Stimulated activated CD4-positive, alpha-beta T cell treated with anti-CD3 and anti-CD28 coated beads, Interleukin-12 subunit alpha, Interleukin-12 subunit beta, amount 100 ng/mL, for 24 hours (primary cell): ENCODE data around the gene IL15RA.
"Not testable (repeated sequence)": the region's sequence is repeated elsewhere in the genome, so short reads cannot be mapped to it uniquely, and the experiment has no call there.

Experiments
- DNase-seq, 2 experiments: peaks; one replicate each; pipeline ENCODE4 v3.0.0-alpha.2; 2020; ENCODE audit warnings: low read depth in 2 of 2

The IL15RA gene

GRCh38 chr10:6006546-6006945 is 29.2 kb upstream of the IL15RA start:
- DNase-seq = no peak

GRCh38 chr10:6005856-6006395 is 28.6 kb upstream of the IL15RA start:
- DNase-seq = no peak

- DNase-seq = not testable (repeated sequence)
These were observed 27.9 kb upstream of the IL15RA start for GRCh38 chr10:6005161-6005804.

DNA sequence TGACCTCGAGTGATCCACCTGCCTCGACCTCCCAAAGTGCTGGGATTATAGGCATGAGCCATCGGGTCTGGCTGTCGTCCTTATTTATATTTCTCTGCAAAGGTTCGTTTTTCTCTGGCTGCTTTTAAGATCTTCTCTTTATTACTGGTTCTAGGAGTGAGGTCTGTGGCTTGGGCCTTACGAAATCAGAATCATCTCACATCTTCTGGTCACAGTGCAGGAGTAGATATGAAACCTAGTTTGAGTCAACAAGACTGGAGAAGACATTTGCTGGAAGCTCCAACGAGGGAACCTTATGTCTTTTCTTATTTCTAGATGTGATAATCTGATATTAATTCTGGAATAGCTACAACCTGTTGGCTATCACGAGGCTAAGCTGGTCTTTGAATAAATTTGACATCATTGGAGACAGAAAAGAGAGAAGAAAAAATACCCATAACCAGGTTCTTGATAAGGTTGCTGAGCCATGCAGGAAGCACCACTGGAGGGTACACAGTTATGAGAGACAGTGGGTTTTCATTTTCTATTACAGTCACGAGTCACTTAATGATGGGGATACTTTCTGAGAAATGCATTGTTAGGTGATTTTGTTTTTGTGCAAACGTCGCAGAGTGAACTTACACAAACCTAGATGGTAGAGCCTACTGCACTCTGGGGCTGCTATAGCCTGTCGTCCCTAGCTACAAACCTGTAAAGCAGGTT is 25.6 kb upstream of the IL15RA start:
- DNase-seq = no peak

GRCh38 chr10:5999440-6000165 is 22.3 kb upstream of the IL15RA start:
- no peak for DNase-seq

DNA sequence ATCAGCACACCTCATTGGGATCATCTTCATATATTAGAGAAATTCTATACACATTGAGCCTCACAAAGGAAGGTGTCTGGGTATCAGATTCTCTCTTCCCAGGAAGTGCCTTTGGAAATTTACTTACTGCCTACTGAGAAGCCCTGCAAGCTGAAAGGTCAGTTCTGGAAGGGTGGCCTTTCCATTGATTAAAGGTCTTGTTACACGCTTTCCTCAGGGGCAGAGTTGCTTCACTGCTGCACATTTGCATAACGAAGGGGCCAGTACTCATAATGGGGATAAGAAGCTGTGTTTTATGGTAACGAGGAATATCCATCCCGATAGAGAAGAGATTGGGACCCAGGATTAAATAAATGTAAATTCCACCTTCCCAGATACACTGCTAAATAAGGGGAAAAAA is 19.4 kb upstream of the IL15RA start:
- DNase-seq = no peak

- DNase-seq = no peak
These were observed 15.1 kb upstream of the IL15RA start for GRCh38 chr10:5992398-5992797.

DNA sequence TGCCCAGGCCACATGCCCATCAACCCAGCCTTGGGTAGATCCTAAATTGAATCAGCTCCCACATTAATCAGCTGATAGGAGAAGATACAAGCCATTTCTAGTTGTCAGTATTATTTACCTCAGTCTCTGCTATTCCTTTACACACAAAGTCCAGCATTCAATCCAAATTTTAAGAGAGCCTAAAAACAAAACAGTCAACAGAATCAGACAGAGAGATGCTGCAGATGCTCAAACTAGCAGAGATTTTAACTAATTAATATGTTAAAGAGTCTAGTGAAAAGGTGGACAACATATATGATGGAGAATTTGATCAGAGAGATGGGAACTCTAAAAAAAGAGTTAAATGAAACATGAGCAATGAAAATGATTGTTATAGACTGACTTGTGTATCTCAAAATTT is 14.4 kb upstream of the IL15RA start:
- DNase-seq = no peak

- DNase-seq = no peak
These were observed 12.4 kb upstream of the IL15RA start for GRCh38 chr10:5989756-5990155.

DNA sequence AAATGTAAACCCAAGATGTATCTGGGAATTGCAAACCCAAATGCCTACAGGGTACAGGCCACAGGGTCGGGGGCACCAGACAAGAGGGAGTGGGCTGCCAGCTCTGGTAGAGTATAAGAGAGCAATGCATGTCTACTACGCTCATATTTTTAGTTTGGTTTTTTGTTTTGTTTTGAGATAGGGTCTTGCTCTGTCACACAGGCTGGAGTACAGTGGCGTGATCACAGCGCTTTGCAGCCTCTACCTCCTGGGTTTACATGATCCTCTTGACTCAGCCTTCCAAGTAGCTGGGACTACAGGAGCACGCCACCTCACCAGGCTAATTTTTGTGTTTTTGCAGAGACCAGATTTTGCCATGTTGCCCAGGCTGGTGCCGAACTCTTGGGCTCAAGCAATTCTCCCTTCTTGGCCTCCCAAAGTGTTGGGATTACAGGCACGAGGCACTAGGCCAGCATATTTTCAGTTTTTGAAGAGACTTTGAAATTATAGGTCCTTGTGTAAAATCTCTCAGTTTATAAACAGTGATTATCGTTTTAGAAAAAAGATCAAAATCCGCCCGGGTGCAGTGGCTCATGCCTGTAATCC is 11.1 kb upstream of the IL15RA start:
- DNase-seq = no peak

GRCh38 chr10:5987747-5988146 is 10.4 kb upstream of the IL15RA start:
- DNase-seq = no peak

- no peak for DNase-seq
These were observed 7.7 kb upstream of the IL15RA start for GRCh38 chr10:5985029-5985428.

- DNase-seq = no peak
These were observed 6.4 kb upstream of the IL15RA start for GRCh38 chr10:5983774-5984173.

GRCh38 chr10:5981529-5981928 is 4.2 kb upstream of the IL15RA start:
- no peak for DNase-seq

DNA sequence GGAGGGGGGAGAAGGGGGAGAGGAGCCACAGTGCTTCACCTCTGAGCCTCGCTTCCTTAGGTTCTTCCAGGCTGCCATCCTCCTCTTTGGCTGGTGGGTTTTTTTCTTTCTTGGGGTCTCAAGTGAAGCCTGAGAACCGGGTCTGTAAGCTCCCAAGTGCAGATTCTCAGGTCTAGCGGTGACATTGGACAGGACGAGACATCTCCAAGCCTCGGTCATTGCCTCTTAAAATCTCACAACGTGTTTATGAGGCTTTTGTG is 817 bp upstream of the IL15RA start:
- DNase-seq = no peak

GRCh38 chr10:5976512-5977470 is 552 bp downstream of the IL15RA start:
- DNase-seq = peak; percentile 17 to 44

DNA sequence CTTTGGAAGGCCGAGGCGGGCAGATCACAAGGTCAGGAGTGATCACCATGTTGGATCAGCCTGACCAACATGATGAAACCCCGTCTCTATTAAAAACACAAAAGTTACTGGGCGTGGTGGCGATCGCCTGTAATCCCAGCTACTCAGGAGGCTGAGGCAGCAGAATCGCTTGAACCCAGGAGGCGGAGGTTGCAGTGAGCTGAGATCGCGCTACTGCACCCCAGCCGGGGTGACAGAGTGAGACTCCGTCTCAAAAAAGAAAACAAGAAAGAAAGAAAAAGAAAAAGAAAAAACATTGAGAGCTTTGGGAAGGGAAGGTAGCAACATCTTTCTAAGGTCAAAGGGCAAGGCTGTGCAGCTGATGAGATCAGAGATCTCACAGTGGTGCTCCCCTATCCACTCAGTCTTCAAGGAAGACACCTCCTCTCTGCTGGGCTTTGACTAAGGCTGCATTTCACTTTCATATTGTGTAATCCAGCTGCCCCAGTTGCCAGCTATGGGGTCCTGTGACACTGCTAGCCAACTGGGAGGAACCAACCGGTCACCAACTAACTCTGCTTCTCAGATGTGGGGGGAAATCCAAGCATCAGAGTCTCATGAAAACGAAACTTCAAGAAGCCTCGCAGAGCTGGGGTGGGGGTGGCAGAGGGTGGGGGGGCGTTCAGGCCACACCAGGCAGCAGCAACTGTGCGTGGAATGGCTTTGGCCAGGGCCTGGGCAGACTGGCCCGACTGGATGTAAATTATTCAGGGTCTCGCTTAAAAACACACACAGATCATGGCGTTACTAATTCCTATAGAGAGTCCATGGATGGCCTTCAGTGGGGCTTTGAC is 1.5 kb downstream of the IL15RA start:
- DNase-seq = peak; percentile 22 to 52

DNA sequence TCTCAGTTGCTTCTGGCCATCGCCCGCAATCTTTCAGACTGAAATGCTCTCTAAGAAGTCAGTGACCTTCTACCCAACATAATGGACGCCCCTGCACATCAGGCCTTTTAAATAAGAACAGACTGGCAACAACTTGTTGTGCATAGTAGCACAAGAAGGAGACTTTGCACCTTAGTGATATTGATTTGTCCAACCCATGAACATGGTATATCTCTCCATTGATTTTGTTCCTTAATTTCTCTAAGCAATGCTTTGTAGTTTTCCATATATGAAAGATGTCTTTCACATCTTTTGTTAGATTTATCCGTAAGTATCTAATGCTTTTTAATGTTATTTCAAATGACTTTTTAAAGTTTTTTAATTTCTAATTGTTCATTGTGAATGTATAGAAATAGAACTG is 4.3 kb downstream of the IL15RA start:
- no peak for DNase-seq

DNA sequence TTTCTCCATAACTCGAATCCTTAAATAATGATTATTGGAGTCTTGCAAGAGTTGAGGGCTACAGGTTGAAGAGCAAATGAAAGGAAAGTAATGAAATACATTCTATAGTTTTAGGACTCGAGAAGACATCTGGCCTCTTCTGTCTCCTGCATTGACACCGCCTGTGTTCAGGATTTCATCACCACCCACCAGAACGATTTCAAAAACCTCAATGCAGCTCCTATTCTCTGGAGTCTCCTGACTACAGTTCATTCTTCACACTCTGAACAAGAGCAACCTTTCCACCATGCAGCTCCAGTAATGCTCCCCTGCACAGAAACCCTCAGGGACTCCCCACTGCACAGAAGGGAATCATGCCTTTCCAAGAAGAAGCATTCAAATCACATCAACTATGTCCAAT is 5.5 kb downstream of the IL15RA start:
- DNase-seq = no peak

DNA sequence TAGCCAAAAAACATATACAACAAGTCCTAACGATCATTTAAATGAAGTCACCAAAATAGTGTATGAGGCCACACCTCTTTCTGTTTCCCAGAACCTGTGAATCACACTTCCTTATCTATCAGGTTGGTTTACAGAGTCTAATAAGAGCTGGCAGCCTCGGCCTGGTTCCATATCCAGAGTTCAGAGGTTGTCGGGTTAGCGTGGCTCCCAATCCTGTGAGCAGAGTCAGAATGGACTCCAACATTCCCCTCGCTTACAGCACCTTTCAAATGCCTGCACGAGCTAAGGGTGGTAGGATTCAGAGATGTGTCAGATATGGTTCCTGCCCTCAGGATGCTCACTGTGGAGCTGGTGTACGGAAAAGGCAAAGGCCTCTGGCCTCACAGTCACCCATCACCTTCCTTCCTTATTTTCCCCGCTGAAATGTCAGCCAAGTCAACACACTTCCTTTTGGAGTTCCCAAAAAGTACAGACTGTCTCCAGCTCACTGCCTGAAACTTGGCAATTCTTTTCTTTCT is 6.0 kb downstream of the IL15RA start:
- DNase-seq = no peak
